Endothelial cell of umbilical vein (primary cell): ENCODE results near the gene GHRH. TPM values are rescaled to one million over a fixed set of nuclear protein-coding genes. Genes with fewer than 3 reads are reported as not detected.

ENCODE experiments used
- BruUV-seq: library from RNA; stranded (reverse); fragments of 400-500 nt; replicated peaks from 2 replicates; lab custom pipeline; 2021; lab: Mats Ljungman, UMichigan
- CTCF ChIA-PET: fragments of 300-600, 350-600 bp; sonication (Branson Sonifier 250); formaldehyde crosslinking; loops from one replicate; lab custom pipeline; 2021; ENCODE audit warnings: antibody characterized with exemption, inconsistent platforms; lab: Charles Lee
- POLR2A ChIA-PET: fragments of 300-600, 350-600 bp; sonication (Branson Sonifier 250); formaldehyde crosslinking; loops from one replicate; lab custom pipeline; 2021; ENCODE audit warnings: antibody characterized with exemption, inconsistent platforms; lab: Charles Lee
- DNase-seq: peaks from one replicate; pipeline ENCODE4 v3.0.0-alpha.2; 2011; ENCODE audit warnings: low read depth, low spot score
- FAIRE-seq: peaks from 2 replicates; lab custom pipeline; 2011; peaks lifted over from hg19 to GRCh38; lab: Jason Lieb, UNC
- H2AFZ ChIP-seq: 2 replicates; pipeline ENCODE4 v1.6.0; 2012; ENCODE audit warnings: low read depth, low read length, control low read depth, inconsistent platforms
- H3K27ac ChIP-seq: 2 replicates; pipeline ENCODE4 v1.5.1; 2011; ENCODE audit warnings: low read depth, mild to moderate bottlenecking, control low read depth, low read length, moderate library complexity; ENCODE audit not compliant: insufficient read depth
- H3K27me3 ChIP-seq, 2 experiments: 2 replicates each; pipeline versions ENCODE4 v1.6.0 to v1.6.1; 2011; ENCODE audit warnings: low read length in 2 of 2, mixed read lengths in 1 of 2; ENCODE audit not compliant: control insufficient read depth in 2 of 2, insufficient read depth in 2 of 2
- H3K36me3 ChIP-seq, 2 experiments: 2 replicates in 1 of 2; 3 replicates in 1 of 2; pipeline ENCODE4 v1.5.1; 2011; ENCODE audit warnings: low read length in 2 of 2, mild to moderate bottlenecking in 1 of 2, moderate library complexity in 1 of 2; ENCODE audit not compliant: control insufficient read depth in 2 of 2, insufficient read depth in 2 of 2; ENCODE audit errors: extremely low read depth in 1 of 2
- H3K4me1 ChIP-seq: 3 replicates; pipeline ENCODE4 v1.5.1; 2011; ENCODE audit warnings: mild to moderate bottlenecking, low read length; ENCODE audit not compliant: control insufficient read depth, insufficient read depth; ENCODE audit errors: extremely low read depth
- H3K4me2 ChIP-seq: 2 replicates; pipeline ENCODE4 v1.6.1; 2011; ENCODE audit warnings: low read length, control low read depth, mixed read lengths; ENCODE audit not compliant: insufficient read depth
- H3K4me3 ChIP-seq, 3 experiments: fragments of 200-600 bp in 1 of 3; sonication (generic), shearing (Covaris generic) in 1 of 3; replicated peaks in 1 of 3; 2 replicates each; pipeline ENCODE4 v1.5.1; 2011 to 2016; ENCODE audit warnings: control low read depth in 3 of 3, low read length in 3 of 3, mild to moderate bottlenecking in 2 of 3, inconsistent platforms in 1 of 3, low read depth in 1 of 3, moderate library complexity in 1 of 3; ENCODE audit not compliant: insufficient read depth in 1 of 3
- H3K79me2 ChIP-seq: 2 replicates; pipeline ENCODE4 v1.6.0; 2012; ENCODE audit warnings: low read length, inconsistent platforms; ENCODE audit not compliant: control insufficient read depth, insufficient read depth
- H3K9ac ChIP-seq: replicated peaks from 2 replicates; pipeline ENCODE3; 2011; ENCODE audit warnings: low read length, control low read depth; ENCODE audit not compliant: insufficient read depth; ENCODE audit errors: extremely low read depth
- H3K9me1 ChIP-seq: replicated peaks from 3 replicates; pipeline ENCODE4 v1.6.0; 2011; ENCODE audit warnings: mild to moderate bottlenecking, low read length; ENCODE audit not compliant: control insufficient read depth, insufficient read depth; ENCODE audit errors: extremely low read depth
- H3K9me3 ChIP-seq: replicated peaks from 2 replicates; pipeline ENCODE4 v1.5.1; 2012; ENCODE audit warnings: low read length, inconsistent platforms; ENCODE audit not compliant: control insufficient read depth, insufficient read depth
- H4K20me1 ChIP-seq: replicated peaks from 2 replicates; pipeline ENCODE3; 2011; ENCODE audit warnings: mild to moderate bottlenecking, low read length; ENCODE audit not compliant: control insufficient read depth, insufficient read depth; ENCODE audit errors: extremely low read depth
- EZH2 ChIP-seq: IDR thresholded peaks from 2 replicates; pipeline ENCODE4 v1.6.1; 2012; ENCODE audit warnings: borderline replicate concordance, low read depth, mild to moderate bottlenecking, moderate library complexity, low read length, inconsistent platforms; ENCODE audit not compliant: severe bottlenecking
- FOS ChIP-seq: IDR thresholded peaks from 2 replicates; pipeline ENCODE4 v1.6.1; 2011; ENCODE audit warnings: mild to moderate bottlenecking, low read length, moderate library complexity, borderline replicate concordance; ENCODE audit not compliant: insufficient read depth
- GATA2 ChIP-seq: IDR thresholded peaks from 2 replicates; pipeline ENCODE4 v1.7.0; 2011; ENCODE audit warnings: low read depth, mild to moderate bottlenecking, moderate library complexity, mixed read lengths, low read length; ENCODE audit not compliant: insufficient read length, insufficient read depth
- JUN ChIP-seq: IDR thresholded peaks from 2 replicates; pipeline ENCODE4 v1.6.1; 2011; ENCODE audit warnings: borderline replicate concordance, low read depth; ENCODE audit not compliant: insufficient read length, insufficient read depth
- MAX ChIP-seq: IDR thresholded peaks from 2 replicates; pipeline ENCODE4 v1.6.1; 2011; ENCODE audit not compliant: insufficient read depth, insufficient read length
- MYC ChIP-seq: IDR thresholded peaks from one replicate; pipeline ENCODE4 v1.6.1; 2011; ENCODE audit warnings: mild to moderate bottlenecking, low read depth, low read length
- POLR2A ChIP-seq: IDR thresholded peaks from 2 replicates; pipeline ENCODE4 v1.6.1; 2012; ENCODE audit warnings: low read depth, mild to moderate bottlenecking, control low read depth, low read length
- POLR2AphosphoS5 ChIP-seq: IDR thresholded peaks from 2 replicates; pipeline ENCODE4 v1.6.1; 2012; ENCODE audit warnings: low read depth, mild to moderate bottlenecking, control low read depth, low read length, moderate library complexity; ENCODE audit not compliant: insufficient read depth
- dilution Hi-C: fragments of 300-500 bp; cut with MboI; formaldehyde crosslinking; loops from one replicate; pipeline ENCODE4 v1.15.0; 2019; ENCODE audit warnings: low sequenced_read_pairs; ENCODE audit not compliant: extremely low pct_ligation_motif_present
- intact Hi-C: fragments of 100-400 bp; cut with micrococcal nuclease; formaldehyde crosslinking; loops from one replicate; pipeline ENCODE4 v1.10.0; 2022
- polyA plus RNA-seq, 4 experiments: library from polyadenylated mRNA; depleted of rRNA in 3 of 4; stranded (reverse) in 3 of 4; unstranded in 1 of 4; fragments of >200 nt; gene quantifications; 2 replicates each; pipeline versions ENCODE4 v1.2.1 to v1.2.3, GENCODE V29; 2011 to 2012; ENCODE audit warnings: missing spikeins in 1 of 4
- total RNA-seq: library from RNA; stranded (reverse); gene quantifications from 2 replicates; pipeline ENCODE4 v1.2.3, GENCODE V29; 2021
- TF ChIP-seq, protein P1 (sequence below), 2 donors: IDR thresholded peaks; 1 replicate in 1 of 2; 2 replicates in 1 of 2; pipeline ENCODE4 v1.5.1; 2011; ENCODE audit warnings: low read length in 2 of 2, mild to moderate bottlenecking in 2 of 2, moderate library complexity in 2 of 2, control low read depth in 1 of 2, inconsistent platforms in 1 of 2, low read depth in 1 of 2; ENCODE audit not compliant: insufficient read depth in 1 of 2; ENCODE audit errors: extremely low read depth in 1 of 2

Gene GHRH
- total and polyA plus RNA-seq, 2 donors (not counting 3 experiments of a cell fraction or from before 2014, with no cell fraction given) = not detected

GRCh38 chr20:37301120-37301519, 39.5 kb upstream of the GHRH start:
- TF ChIP-seq EZH2 = no peak
- TF ChIP-seq MAX = no peak
- TF ChIP-seq, protein P1, sequence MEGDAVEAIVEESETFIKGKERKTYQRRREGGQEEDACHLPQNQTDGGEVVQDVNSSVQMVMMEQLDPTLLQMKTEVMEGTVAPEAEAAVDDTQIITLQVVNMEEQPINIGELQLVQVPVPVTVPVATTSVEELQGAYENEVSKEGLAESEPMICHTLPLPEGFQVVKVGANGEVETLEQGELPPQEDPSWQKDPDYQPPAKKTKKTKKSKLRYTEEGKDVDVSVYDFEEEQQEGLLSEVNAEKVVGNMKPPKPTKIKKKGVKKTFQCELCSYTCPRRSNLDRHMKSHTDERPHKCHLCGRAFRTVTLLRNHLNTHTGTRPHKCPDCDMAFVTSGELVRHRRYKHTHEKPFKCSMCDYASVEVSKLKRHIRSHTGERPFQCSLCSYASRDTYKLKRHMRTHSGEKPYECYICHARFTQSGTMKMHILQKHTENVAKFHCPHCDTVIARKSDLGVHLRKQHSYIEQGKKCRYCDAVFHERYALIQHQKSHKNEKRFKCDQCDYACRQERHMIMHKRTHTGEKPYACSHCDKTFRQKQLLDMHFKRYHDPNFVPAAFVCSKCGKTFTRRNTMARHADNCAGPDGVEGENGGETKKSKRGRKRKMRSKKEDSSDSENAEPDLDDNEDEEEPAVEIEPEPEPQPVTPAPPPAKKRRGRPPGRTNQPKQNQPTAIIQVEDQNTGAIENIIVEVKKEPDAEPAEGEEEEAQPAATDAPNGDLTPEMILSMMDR (IDR thresholded peaks at IDR 0.05; ENCODE audit: extremely low read depth in 1 of 2, insufficient read depth in 1 of 2, low read depth in 1 of 2, low read length in 2 of 2) = no peak
- TF ChIP-seq JUN = no peak
- TF ChIP-seq GATA2 = no peak
- no peak for TF ChIP-seq FOS
- no peak for TF ChIP-seq POLR2A
- TF ChIP-seq POLR2AphosphoS5 = no peak
- TF ChIP-seq MYC = no peak
- POLR2A ChIA-PET = no interaction called here
- no peak overlapping the region for H3K9ac ChIP-seq
- CTCF ChIA-PET = no interaction called here
- H4K20me1 ChIP-seq = peaks cover 2% of the 10 kb centered on the region
- FAIRE-seq (no peak), DNase-seq (no peak)
- no peak overlapping the region for H3K27ac ChIP-seq
- no TSS peak for BruUV-seq
- intact Hi-C loops (no loop called here), dilution Hi-C loops (no loop called here)
- H3K4me3 ChIP-seq = no peak overlapping the region
- H3K9me1 ChIP-seq = no peaks in the 10 kb centered on the region
- H3K36me3 ChIP-seq = peaks cover 3 to 12% of the 10 kb centered on the region in 2 experiments
- H3K4me2 ChIP-seq = no peak overlapping the region
- peaks cover 18% of the 10 kb centered on the region for H3K4me1 ChIP-seq
- H3K9me3 ChIP-seq = no peaks in the 10 kb centered on the region
- peaks cover 33% of the 10 kb centered on the region for H3K79me2 ChIP-seq
- no peak overlapping the region for H2AFZ ChIP-seq
- H3K27me3 ChIP-seq = no peaks in the 10 kb centered on the region
